HepG2 (cell line): ENCODE results near the gene ASCL3. TPM values are rescaled to one million over a fixed set of nuclear protein-coding genes. Genes with fewer than 3 reads are reported as not detected.

Experiments used
- FOXM1 ChIP-seq: sonication (generic); formaldehyde crosslinking; IDR thresholded peaks from 2 replicates; pipeline ENCODE4 v1.5.0; 2020; ENCODE audit warnings: missing genetic modification reagents
- HMGXB3 ChIP-seq: sonication (generic); formaldehyde crosslinking; IDR thresholded peaks from 2 replicates; pipeline ENCODE4 v1.4.0; 2020; ENCODE audit warnings: missing genetic modification reagents, borderline replicate concordance
- ISL2 ChIP-seq: sonication (generic); formaldehyde crosslinking; IDR thresholded peaks from 2 replicates; pipeline ENCODE4 v1.5.0; 2020; ENCODE audit warnings: missing genetic modification reagents
- MTERF4 ChIP-seq: sonication (generic); formaldehyde crosslinking; IDR thresholded peaks from 2 replicates; pipeline ENCODE4 v1.8.0; 2023; ENCODE audit warnings: mild to moderate bottlenecking, missing genetic modification reagents
- PAX8 ChIP-seq: sonication (generic); formaldehyde crosslinking; IDR thresholded peaks from 2 replicates; pipeline ENCODE4 v1.8.0; 2022; ENCODE audit warnings: mild to moderate bottlenecking, missing genetic modification reagents, borderline replicate concordance
- POGZ ChIP-seq: sonication (generic); formaldehyde crosslinking; IDR thresholded peaks from 2 replicates; pipeline ENCODE4 v1.4.0; 2020; ENCODE audit warnings: mild to moderate bottlenecking, missing genetic modification reagents
- POLR2A ChIP-seq, 2 experiments: IDR thresholded peaks; 2 replicates each; pipeline ENCODE4 v1.6.1; 2011; ENCODE audit warnings: low read depth in 2 of 2, low read length in 2 of 2, mild to moderate bottlenecking in 1 of 2, moderate library complexity in 1 of 2; ENCODE audit not compliant: insufficient read depth in 1 of 2
- TCF12 ChIP-seq, 2 experiments: fragments of 450-650 bp in 1 of 2; sonication (generic) in 1 of 2; formaldehyde crosslinking in 1 of 2; IDR thresholded peaks; 2 replicates each; pipeline versions ENCODE4 v1.6.1 to v1.8.0; 2017 to 2022; ENCODE audit warnings: antibody characterized with exemption in 1 of 2, mild to moderate bottlenecking in 1 of 2, missing genetic modification reagents in 1 of 2, moderate library complexity in 1 of 2
- ZBTB34 ChIP-seq: sonication (generic); formaldehyde crosslinking; IDR thresholded peaks from 2 replicates; pipeline ENCODE4 v1.8.0; 2022; ENCODE audit warnings: mild to moderate bottlenecking, missing genetic modification reagents
- ZFX ChIP-seq: sonication (generic); formaldehyde crosslinking; IDR thresholded peaks from 2 replicates; pipeline ENCODE4 v1.4.0; 2020; ENCODE audit warnings: mild to moderate bottlenecking, low read depth, missing genetic modification reagents, moderate library complexity
- ZSCAN25 ChIP-seq: sonication (generic); formaldehyde crosslinking; IDR thresholded peaks from 2 replicates; pipeline ENCODE4 v1.8.0; 2022; ENCODE audit warnings: mild to moderate bottlenecking, missing genetic modification reagents
- ZZZ3 ChIP-seq: sonication (generic); formaldehyde crosslinking; IDR thresholded peaks from 2 replicates; pipeline ENCODE4 v1.4.0; 2020; ENCODE audit warnings: missing genetic modification reagents, mild to moderate bottlenecking, borderline replicate concordance
- polyA plus RNA-seq, 8 experiments: library from polyadenylated mRNA; depleted of rRNA in 3 of 8; stranded (reverse) in 7 of 8; unstranded in 1 of 8; fragments of >200 nt; fragmentation: Illumina TruSeq in 4 of 8; extraction: Trizol in 4 of 8; gene quantifications; 2 replicates each; pipeline versions ENCODE4 v1.2.1 to v1.2.3, GENCODE V29; 2011 to 2016; ENCODE audit warnings: low read depth in 4 of 8, missing spikeins in 1 of 8, mixed read lengths in 1 of 8; ENCODE audit not compliant: insufficient read depth in 1 of 8
- total RNA-seq, 5 experiments: library from RNA; depleted of rRNA; stranded (reverse); fragments of >200 nt; fragmentation: Illumina TruSeq; extraction: Trizol; gene quantifications; 2 replicates each; pipeline ENCODE4 v1.2.3, GENCODE V29; 2016; ENCODE audit warnings: low read depth in 1 of 5
- TF ChIP-seq, protein P1 (sequence below): sonication (generic); formaldehyde crosslinking; IDR thresholded peaks from 2 replicates; pipeline ENCODE4 v1.5.0; 2020; ENCODE audit warnings: mild to moderate bottlenecking, missing genetic modification reagents
- TF ChIP-seq, protein P2 (sequence below): IDR thresholded peaks from 2 replicates; pipeline ENCODE4 v1.6.1; 2016; ENCODE audit warnings: missing biosample characterization, missing genetic modification reagents, low read depth
- TF ChIP-seq, protein P3 (sequence below): sonication (generic); formaldehyde crosslinking; IDR thresholded peaks from 2 replicates; pipeline ENCODE4 v1.4.0; 2020; ENCODE audit warnings: missing genetic modification reagents

The ASCL3 gene
- total and polyA plus RNA-seq, 2 of the 13 experiments (the other 11 are each of a cell fraction or from before 2014, with no cell fraction given): not detected

DNA sequence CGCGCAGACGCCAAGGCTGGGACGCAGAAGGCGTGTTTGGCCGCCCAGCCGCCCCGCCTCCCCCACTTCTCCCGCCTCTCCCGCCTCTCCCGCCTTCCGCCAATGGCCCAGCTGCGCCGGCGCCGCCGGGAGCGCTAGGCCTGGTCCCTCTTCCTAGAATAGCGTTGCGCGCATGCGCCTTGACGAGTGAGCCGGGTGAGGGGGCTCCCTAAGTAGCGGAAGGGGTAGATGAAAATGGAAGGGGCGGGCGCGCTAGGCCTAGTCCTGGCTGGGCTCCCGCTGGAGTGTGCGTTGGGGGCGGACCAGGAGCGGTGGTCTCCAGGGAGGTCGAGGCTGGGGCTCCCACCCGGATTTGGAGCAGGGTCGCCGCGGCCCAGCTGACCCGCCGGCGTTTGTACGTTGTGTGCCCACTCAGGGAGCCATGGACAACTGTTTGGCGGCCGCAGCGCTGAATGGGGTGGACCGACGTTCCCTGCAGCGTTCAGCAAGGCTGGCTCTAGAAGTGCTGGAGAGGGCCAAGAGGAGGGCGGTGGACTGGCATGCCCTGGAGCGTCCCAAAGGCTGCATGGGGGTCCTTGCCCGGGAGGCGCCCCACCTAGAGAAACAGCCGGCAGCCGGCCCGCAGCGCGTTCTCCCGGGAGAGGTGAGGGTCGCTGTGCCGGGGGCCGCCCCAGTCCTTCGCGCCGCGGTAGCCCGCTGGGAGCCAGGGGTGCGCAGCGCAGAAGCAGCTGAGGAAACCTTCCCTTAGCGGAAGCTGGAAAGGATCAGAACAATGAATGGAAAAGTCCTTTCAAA, 31.6 kb downstream of the ASCL3 start, which contains the start of gene AKIP1 (continued):
- TF ChIP-seq FOXM1 (CRISPR knock-in tag) (no peak), ZBTB34 (CRISPR knock-in tag) (no peak), POLR2A (IDR thresholded peaks at IDR 0.05; ENCODE audit: insufficient read depth in 1 of 2, low read depth in 2 of 2, low read length in 2 of 2) (peak; percentile 27 to 82; a peak in 2 of 4 replicates), ZZZ3 (CRISPR knock-in tag) (0 out of 2 replicates have a peak, but pooled peaks have one; percentile 30), HMGXB3 (CRISPR knock-in tag) (no peak), PAX8 (peak; percentile 72; the same call in 1 of the 2 replicates), TCF12 (IDR thresholded peaks at IDR 0.05) (no peak), TCF12 (CRISPR knock-in tag; IDR thresholded peaks at IDR 0.05) (peak; percentile 51; the same call in 1 of the 2 replicates), POGZ (CRISPR knock-in tag) (peak; percentile 76), ZFX (CRISPR knock-in tag) (peak; percentile 98), ZSCAN25 (peak; percentile 35; the same call in 1 of the 2 replicates), ISL2 (CRISPR knock-in tag) (peak; percentile 12; the same call in 1 of the 2 replicates), MTERF4 (CRISPR knock-in tag) (0 out of 2 replicates have a peak, but pooled peaks have one; percentile 13)
- TF ChIP-seq, protein P1, sequence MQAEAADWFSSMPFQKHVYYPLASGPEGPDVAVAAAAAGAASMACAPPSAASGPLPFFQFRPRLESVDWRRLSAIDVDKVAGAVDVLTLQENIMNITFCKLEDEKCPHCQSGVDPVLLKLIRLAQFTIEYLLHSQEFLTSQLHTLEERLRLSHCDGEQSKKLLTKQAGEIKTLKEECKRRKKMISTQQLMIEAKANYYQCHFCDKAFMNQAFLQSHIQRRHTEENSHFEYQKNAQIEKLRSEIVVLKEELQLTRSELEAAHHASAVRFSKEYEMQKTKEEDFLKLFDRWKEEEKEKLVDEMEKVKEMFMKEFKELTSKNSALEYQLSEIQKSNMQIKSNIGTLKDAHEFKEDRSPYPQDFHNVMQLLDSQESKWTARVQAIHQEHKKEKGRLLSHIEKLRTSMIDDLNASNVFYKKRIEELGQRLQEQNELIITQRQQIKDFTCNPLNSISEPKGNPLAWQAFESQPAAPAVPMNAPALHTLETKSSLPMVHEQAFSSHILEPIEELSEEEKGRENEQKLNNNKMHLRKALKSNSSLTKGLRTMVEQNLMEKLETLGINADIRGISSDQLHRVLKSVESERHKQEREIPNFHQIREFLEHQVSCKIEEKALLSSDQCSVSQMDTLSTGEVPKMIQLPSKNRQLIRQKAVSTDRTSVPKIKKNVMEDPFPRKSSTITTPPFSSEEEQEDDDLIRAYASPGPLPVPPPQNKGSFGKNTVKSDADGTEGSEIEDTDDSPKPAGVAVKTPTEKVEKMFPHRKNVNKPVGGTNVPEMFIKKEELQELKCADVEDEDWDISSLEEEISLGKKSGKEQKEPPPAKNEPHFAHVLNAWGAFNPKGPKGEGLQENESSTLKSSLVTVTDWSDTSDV (CRISPR knock-in tag): peak; percentile 53; the same call in 1 of the 2 replicates
- TF ChIP-seq, protein P2, sequence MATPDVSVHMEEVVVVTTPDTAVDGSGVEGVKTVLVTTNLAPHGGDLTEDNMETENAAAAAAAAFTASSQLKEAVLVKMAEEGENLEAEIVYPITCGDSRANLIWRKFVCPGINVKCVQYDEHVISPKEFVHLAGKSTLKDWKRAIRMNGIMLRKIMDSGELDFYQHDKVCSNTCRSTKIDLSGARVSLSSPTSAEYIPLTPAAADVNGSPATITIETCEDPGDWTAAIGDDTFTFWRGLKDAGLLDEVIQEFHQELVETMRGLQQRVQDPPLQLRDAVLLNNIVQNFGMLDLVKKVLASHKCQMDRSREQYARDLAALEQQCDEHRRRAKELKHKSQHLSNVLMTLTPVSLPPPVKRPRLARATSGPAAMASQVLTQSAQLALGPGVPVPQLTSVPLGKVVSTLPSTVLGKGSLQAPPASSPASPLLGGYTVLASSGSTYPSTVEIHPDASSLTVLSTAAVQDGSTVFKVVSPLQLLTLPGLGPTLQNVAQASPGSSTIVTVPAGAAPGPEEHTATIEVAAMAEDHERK (CRISPR knock-in tag): no peak
- TF ChIP-seq, protein P3, sequence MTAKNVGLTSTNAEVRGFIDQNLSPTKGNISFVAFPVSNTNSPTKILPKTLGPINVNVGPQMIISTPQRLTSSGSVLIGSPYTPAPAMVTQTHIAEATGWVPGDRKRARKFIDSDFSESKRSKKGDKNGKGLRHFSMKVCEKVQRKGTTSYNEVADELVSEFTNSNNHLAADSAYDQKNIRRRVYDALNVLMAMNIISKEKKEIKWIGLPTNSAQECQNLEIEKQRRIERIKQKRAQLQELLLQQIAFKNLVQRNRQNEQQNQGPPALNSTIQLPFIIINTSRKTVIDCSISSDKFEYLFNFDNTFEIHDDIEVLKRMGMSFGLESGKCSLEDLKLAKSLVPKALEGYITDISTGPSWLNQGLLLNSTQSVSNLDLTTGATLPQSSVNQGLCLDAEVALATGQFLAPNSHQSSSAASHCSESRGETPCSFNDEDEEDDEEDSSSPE: peak; percentile 90
